Kidney epithelial cell (primary cell): ENCODE results near the gene KRTAP10-5. TPM values are rescaled to one million over a fixed set of nuclear protein-coding genes. Genes with fewer than 3 reads are reported as not detected.

Experiments
- DNase-seq: peaks from one replicate; pipeline ENCODE4 v3.0.0-alpha.2; 2010; ENCODE audit warnings: low read depth
- H3K27me3 ChIP-seq: 2 replicates; pipeline ENCODE4 v1.6.0; 2011; ENCODE audit warnings: low read length; ENCODE audit not compliant: control insufficient read depth, insufficient read depth
- H3K36me3 ChIP-seq: 2 replicates; pipeline ENCODE4 v1.5.1; 2011; ENCODE audit warnings: low read length; ENCODE audit not compliant: control insufficient read depth, insufficient read depth
- H3K4me3 ChIP-seq: 2 replicates; pipeline ENCODE4 v1.5.1; 2011; ENCODE audit warnings: low read depth, mild to moderate bottlenecking, control low read depth, low read length
- CTCF ChIP-seq: IDR thresholded peaks from 2 replicates; pipeline ENCODE4 v1.5.1; 2011; ENCODE audit warnings: mild to moderate bottlenecking, moderate library complexity, low read length, control low read depth, inconsistent platforms; ENCODE audit not compliant: insufficient read depth, poor library complexity, severe bottlenecking
- total RNA-seq: library from RNA; depleted of rRNA; stranded (reverse); fragments of >200 nt; gene quantifications from 2 replicates; pipeline ENCODE4 v1.2.3, GENCODE V29; 2015

The KRTAP10-5 gene
- total RNA-seq, 1 donor from 2014 or later, result not detected

GRCh38 chr21:44589094-44589493 is 8.7 kb upstream of the KRTAP10-5 start:
- no peak for DNase-seq
- Histone ChIP-seq H3K36me3 (no peaks in the 10 kb centered on the region), H3K27me3 (peaks cover 14% of the 10 kb centered on the region), H3K4me3 (no peak overlapping the region)
- TF ChIP-seq CTCF, result no peak

- DNase-seq, result no peak
- no peaks in the 10 kb centered on the region for H3K27me3 ChIP-seq
Observed at GRCh38 chr21:44585892-44586291, 5.5 kb upstream of the KRTAP10-5 start.

GRCh38 chr21:44583800-44584147 is 3.4 kb upstream of the KRTAP10-5 start:
- no peak for TF ChIP-seq CTCF
- Histone ChIP-seq H3K36me3 (no peaks in the 10 kb centered on the region), H3K27me3 (no peaks in the 10 kb centered on the region), H3K4me3 (no peak overlapping the region)
- no peak for DNase-seq

More at GRCh38 chr21:44585892-44586291, 5.5 kb upstream of the KRTAP10-5 start:
- no peak for TF ChIP-seq CTCF
- Histone ChIP-seq H3K36me3 (no peaks in the 10 kb centered on the region), H3K4me3 (no peak overlapping the region)

GRCh38 chr21:44583089-44583799 is 2.8 kb upstream of the KRTAP10-5 start:
- Histone ChIP-seq H3K4me3 (no peak overlapping the region), H3K27me3 (no peaks in the 10 kb centered on the region), H3K36me3 (no peaks in the 10 kb centered on the region)
- no peak for TF ChIP-seq CTCF
- DNase-seq, result no peak

GRCh38 chr21:44582055-44582454 is 1.7 kb upstream of the KRTAP10-5 start:
- Histone ChIP-seq H3K4me3 (no peak overlapping the region), H3K36me3 (no peaks in the 10 kb centered on the region), H3K27me3 (no peaks in the 10 kb centered on the region)
- TF ChIP-seq CTCF, result no peak
- DNase-seq, result no peak

- no peaks in the 10 kb centered on the region for H3K36me3 ChIP-seq
- H3K4me3 ChIP-seq, result no peak overlapping the region
- no peak for TF ChIP-seq CTCF
- H3K27me3 ChIP-seq, result no peaks in the 10 kb centered on the region
- DNase-seq, result no peak
Observed at GRCh38 chr21:44581158-44581557, 754 bp upstream of the KRTAP10-5 start.
